H9 (cell line): ENCODE data around the gene TARBP1. TPM values are rescaled to one million over a fixed set of nuclear protein-coding genes. Genes with fewer than 3 reads are reported as not detected.

Source experiments
- DNase-seq: peaks from one replicate; pipeline ENCODE4 v3.0.0-alpha.2; 2017
- H2AFZ ChIP-seq: one replicate; pipeline ENCODE4 v1.6.1; 2013; ENCODE audit warnings: mild to moderate bottlenecking, low read length, control low read depth, moderate library complexity
- H2AK5ac ChIP-seq: 2 replicates; pipeline ENCODE4 v1.6.1; 2013; ENCODE audit warnings: low read length, control low read depth, mixed read lengths; ENCODE audit not compliant: insufficient read length
- H2BK120ac ChIP-seq: one replicate; pipeline ENCODE4 v1.6.1; 2013; ENCODE audit warnings: low read depth, mild to moderate bottlenecking, low read length, control low read depth, inconsistent platforms; ENCODE audit not compliant: poor library complexity, severe bottlenecking
- H2BK12ac ChIP-seq: 2 replicates; pipeline ENCODE4 v1.6.1; 2013; ENCODE audit warnings: low read length, control low read depth, mixed read lengths, low read depth; ENCODE audit not compliant: insufficient read length
- H2BK15ac ChIP-seq: 2 replicates; pipeline ENCODE4 v1.6.1; 2013; ENCODE audit warnings: low read depth, low read length, control low read depth
- H2BK20ac ChIP-seq: one replicate; pipeline ENCODE4 v1.6.1; 2013; ENCODE audit warnings: low read depth, mild to moderate bottlenecking, low read length, control low read depth, inconsistent platforms; ENCODE audit not compliant: poor library complexity, severe bottlenecking
- H2BK5ac ChIP-seq: 2 replicates; pipeline ENCODE4 v1.6.1; 2013; ENCODE audit warnings: low read length, control low read depth, mixed read lengths; ENCODE audit not compliant: insufficient read length
- H3K14ac ChIP-seq: 2 replicates; pipeline ENCODE4 v1.6.1; 2013; ENCODE audit warnings: low read length, control low read depth; ENCODE audit not compliant: insufficient read depth
- H3K18ac ChIP-seq: 2 replicates; pipeline ENCODE4 v1.6.1; 2013; ENCODE audit warnings: low read depth, mild to moderate bottlenecking, mixed read lengths, low read length, control low read depth; ENCODE audit not compliant: insufficient read length
- H3K23ac ChIP-seq: 2 replicates; pipeline ENCODE4 v1.6.1; 2013; ENCODE audit warnings: low read length, control low read depth, mixed read lengths, low read depth; ENCODE audit not compliant: insufficient read length
- H3K23me2 ChIP-seq: 2 replicates; pipeline ENCODE4 v1.6.1; 2013; ENCODE audit warnings: low read depth, mild to moderate bottlenecking, mixed read lengths, low read length, control low read depth; ENCODE audit not compliant: insufficient read length, poor library complexity, severe bottlenecking
- H3K27ac ChIP-seq: 2 replicates; pipeline ENCODE4 v1.5.1; 2013; ENCODE audit warnings: low read length, control low read depth, mixed read lengths, low read depth; ENCODE audit not compliant: insufficient read length
- H3K27me3 ChIP-seq: 2 replicates; pipeline ENCODE4 v1.6.1; 2013; ENCODE audit warnings: low read length, control low read depth, inconsistent platforms; ENCODE audit not compliant: insufficient read depth
- H3K4ac ChIP-seq: 2 replicates; pipeline ENCODE4 v1.6.1; 2013; ENCODE audit warnings: low read depth, mild to moderate bottlenecking, control low read depth, inconsistent platforms, low read length, moderate library complexity
- H3K4me1 ChIP-seq: 2 replicates; pipeline ENCODE4 v1.6.1; 2013; ENCODE audit warnings: low read length, control low read depth, inconsistent platforms; ENCODE audit not compliant: insufficient read depth
- H3K4me2 ChIP-seq: 2 replicates; pipeline ENCODE4 v1.6.1; 2013; ENCODE audit warnings: low read length, control low read depth, mixed read lengths; ENCODE audit not compliant: insufficient read length, insufficient read depth
- H3K56ac ChIP-seq: 2 replicates; pipeline ENCODE4 v1.6.1; 2013; ENCODE audit warnings: low read depth, mild to moderate bottlenecking, mixed read lengths, low read length, control low read depth; ENCODE audit not compliant: insufficient read length
- H3K79me1 ChIP-seq: 2 replicates; pipeline ENCODE4 v1.6.1; 2013; ENCODE audit warnings: low read depth, mild to moderate bottlenecking, moderate library complexity, low read length, control low read depth, inconsistent platforms; ENCODE audit not compliant: insufficient read depth, poor library complexity, severe bottlenecking
- H3K79me2 ChIP-seq: 2 replicates; pipeline ENCODE4 v1.6.1; 2013; ENCODE audit warnings: low read length, control low read depth, inconsistent platforms; ENCODE audit not compliant: insufficient read depth
- H3K9ac ChIP-seq: 2 replicates; pipeline ENCODE4 v1.6.1; 2013; ENCODE audit warnings: low read length, control low read depth, mixed read lengths; ENCODE audit not compliant: insufficient read length; ENCODE audit errors: extremely low read depth
- H3K9me3 ChIP-seq: one replicate; pipeline ENCODE4 v1.6.1; 2013; ENCODE audit warnings: low read depth, low read length, inconsistent platforms; ENCODE audit not compliant: control insufficient read depth
- H3T11ph ChIP-seq: one replicate; pipeline ENCODE4 v1.6.1; 2013; ENCODE audit warnings: mild to moderate bottlenecking, low read length, control low read depth, inconsistent platforms
- H4K20me1 ChIP-seq: one replicate; pipeline ENCODE4 v1.6.1; 2013; ENCODE audit not compliant: control insufficient read depth, insufficient read length, insufficient read depth
- H4K5ac ChIP-seq: 2 replicates; pipeline ENCODE4 v1.6.1; 2013; ENCODE audit warnings: low read depth, mild to moderate bottlenecking, mixed read lengths, low read length, control low read depth; ENCODE audit not compliant: insufficient read length
- H4K8ac ChIP-seq: replicated peaks from 2 replicates; pipeline ENCODE4 v1.6.1; 2013; ENCODE audit warnings: low read length, control low read depth, mixed read lengths, low read depth; ENCODE audit not compliant: insufficient read length
- H4K91ac ChIP-seq: 2 replicates; pipeline ENCODE4 v1.6.1; 2013; ENCODE audit warnings: low read depth, mild to moderate bottlenecking, moderate library complexity, mixed read lengths, low read length, control low read depth; ENCODE audit not compliant: insufficient read length
- H3K27ac Mint-ChIP-seq, 3 experiments: 2 replicates in 2 of 3; 3 replicates in 1 of 3; pipeline ENCODE4 v1.8.0; 2020 to 2021; ENCODE audit warnings: mixed read lengths in 3 of 3, mild to moderate bottlenecking in 1 of 3, moderate library complexity in 1 of 3
- H3K27me3 Mint-ChIP-seq: 2 replicates; pipeline ENCODE4 v1.8.0; 2021; ENCODE audit warnings: low read depth, mild to moderate bottlenecking, moderate library complexity, mixed read lengths
- H3K36me3 Mint-ChIP-seq, 3 experiments: 2 replicates in 2 of 3; 3 replicates in 1 of 3; pipeline ENCODE4 v1.8.0; 2020 to 2021; ENCODE audit warnings: low read depth in 3 of 3, mixed read lengths in 3 of 3; ENCODE audit not compliant: insufficient read depth in 1 of 3
- H3K4me1 Mint-ChIP-seq, 2 experiments: 2 replicates each; pipeline ENCODE4 v1.8.0; 2020; ENCODE audit warnings: mixed read lengths in 2 of 2
- H3K4me3 Mint-ChIP-seq, 2 experiments: 2 replicates in 1 of 2; 3 replicates in 1 of 2; pipeline ENCODE4 v1.8.0; 2020 to 2021; ENCODE audit warnings: mild to moderate bottlenecking in 2 of 2, mixed read lengths in 2 of 2, moderate library complexity in 1 of 2
- H3K9me3 Mint-ChIP-seq, 2 experiments: 2 replicates in 1 of 2; 3 replicates in 1 of 2; pipeline ENCODE4 v1.8.0; 2020; ENCODE audit warnings: mild to moderate bottlenecking in 2 of 2, mixed read lengths in 2 of 2, moderate library complexity in 1 of 2
- CTCF ChIP-seq: fragments of 200-600 bp; sonication (generic); conservative IDR thresholded peaks from 3 replicates; pipeline ENCODE4 v1.8.0; 2021; ENCODE audit warnings: antibody characterized with exemption, mild to moderate bottlenecking
- WGBS: extraction: QIAGEN DNeasy Blood & Tissue Kit; methylation state at CpG from one replicate; pipeline ENCODE4 v1.1.7; 2013; ENCODE audit warnings: missing lambda C conversion rate, low lambda C conversion rate, mixed read lengths; ENCODE audit not compliant: insufficient read length; ENCODE audit errors: extremely low coverage; 5-methylcytosine and 5-hydroxymethylcytosine counted together
- total RNA-seq: library from RNA; stranded (reverse); gene quantifications from 2 replicates; pipeline ENCODE4 v1.2.1, GENCODE V29; 2021

TARBP1 gene
- total RNA-seq, 1 experiment from 2014 or later: 20.2 TPM

- H3K18ac ChIP-seq: no peak overlapping the region
- no peaks in the 10 kb centered on the region for H3K79me2 ChIP-seq
- no peak overlapping the region for H4K8ac ChIP-seq
- no peak overlapping the region for H4K5ac ChIP-seq
- Mint-ChIP-seq H3K4me3 (no peak overlapping the region), H3K36me3 (no peaks in the 10 kb centered on the region), H3K4me1 (peaks cover 37 to 47% of the 10 kb centered on the region in 2 experiments), H3K27me3 (peaks cover 17% of the 10 kb centered on the region), H3K27ac (no peak overlapping the region), H3K9me3 (no peaks in the 10 kb centered on the region)
- no peak overlapping the region for H3K27ac ChIP-seq
- no peak overlapping the region for H3T11ph ChIP-seq
- no peak overlapping the region for H4K91ac ChIP-seq
- no peak overlapping the region for H3K4ac ChIP-seq
- H3K9me3 ChIP-seq: no peaks in the 10 kb centered on the region
- TF ChIP-seq CTCF: no peak
- no peak overlapping the region for H2AK5ac ChIP-seq
- DNase-seq: no peak
- H3K27me3 ChIP-seq: no peaks in the 10 kb centered on the region; the same call in 1 of the 2 replicates
- no peaks in the 10 kb centered on the region for H3K23me2 ChIP-seq
- H2BK15ac ChIP-seq: no peak overlapping the region
- H3K4me2 ChIP-seq: no peak overlapping the region
- no peak overlapping the region for H3K14ac ChIP-seq
- no peak overlapping the region for H3K56ac ChIP-seq
- no peak overlapping the region for H3K9ac ChIP-seq
- no peaks in the 10 kb centered on the region for H4K20me1 ChIP-seq
- peaks cover 2% of the 10 kb centered on the region; the same call in 1 of the 2 replicates for H3K4me1 ChIP-seq
- WGBS: no CpG with 5 or more reads among the region's 4 CpGs
- H3K79me1 ChIP-seq: no peaks in the 10 kb centered on the region
- no peak overlapping the region for H2BK20ac ChIP-seq
- no peak overlapping the region for H2BK5ac ChIP-seq
- no peak overlapping the region for H2BK12ac ChIP-seq
- H2BK120ac ChIP-seq: no peak overlapping the region
- no peak overlapping the region for H3K23ac ChIP-seq
- no peak overlapping the region for H2AFZ ChIP-seq
Observed at GRCh38 chr1:234499943-234500245, 20.9 kb upstream of the TARBP1 start.
